HG02623 (cell line): ENCODE results near the gene DCHS2.

Experiments used
- ATAC-seq: cut with Tn5 transposase; IDR thresholded peaks from one replicate; pipeline ENCODE4 v1.9.1; 2021; ENCODE audit warnings: moderate library complexity; ENCODE audit not compliant: unreplicated experiment

DCHS2 gene

DNA sequence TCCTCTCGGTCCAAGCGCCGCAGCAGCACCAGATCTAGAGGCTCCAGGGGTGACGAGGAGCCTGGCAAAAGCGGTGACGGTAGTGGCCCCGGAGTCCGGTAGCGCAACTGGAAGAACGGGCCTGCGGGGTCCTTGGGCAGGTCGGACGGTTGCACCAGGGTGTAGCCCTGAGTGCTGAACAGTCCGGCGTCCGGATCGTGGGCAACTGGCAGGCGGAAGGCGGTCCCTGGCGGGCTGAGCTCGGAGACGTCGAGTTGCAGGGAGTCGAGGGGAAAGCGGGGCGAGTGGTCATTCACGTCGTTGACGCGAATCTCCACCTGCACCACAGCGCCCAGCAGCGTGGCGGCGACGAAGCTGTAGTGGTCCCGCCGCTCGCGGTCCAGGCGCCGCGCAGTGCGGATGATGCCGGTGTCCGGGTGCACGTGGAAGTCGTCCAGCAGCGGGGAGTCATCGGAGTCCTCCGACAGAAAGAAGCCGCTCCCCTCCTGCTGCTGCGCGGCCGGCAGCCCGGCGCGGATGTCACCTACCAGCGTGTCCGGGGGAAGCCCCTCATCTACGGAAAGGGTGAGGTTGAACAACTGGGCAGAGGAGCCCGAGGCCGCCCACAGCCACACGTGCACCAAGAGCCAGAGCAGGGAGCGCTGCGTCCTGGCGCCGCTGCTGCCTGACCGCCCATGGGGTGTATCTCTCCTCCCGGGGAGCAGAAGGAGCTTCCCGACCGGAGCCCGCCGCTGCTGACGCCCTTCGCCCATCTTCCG lies 837 bp downstream of the DCHS2 start:
- ATAC-seq, result peak; percentile 53

DNA sequence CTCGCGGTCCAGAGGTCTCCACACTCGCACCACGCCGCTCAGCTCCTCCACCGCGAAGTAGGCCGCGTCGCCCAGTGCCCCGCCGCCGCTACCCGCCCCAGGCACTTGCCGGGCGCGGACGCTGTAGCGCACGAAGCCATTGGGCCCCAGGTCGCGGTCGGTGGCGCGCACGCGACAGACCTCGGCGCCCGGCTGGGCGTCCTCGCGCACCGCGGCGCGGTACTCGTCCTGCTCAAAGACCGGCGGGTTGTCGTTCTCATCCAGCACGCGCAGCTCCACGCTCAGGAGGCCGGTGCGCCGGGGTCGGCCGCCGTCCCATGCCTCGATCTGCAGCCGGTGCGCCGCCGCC lies 1.4 kb downstream of the DCHS2 start:
- no peak for ATAC-seq

DNA sequence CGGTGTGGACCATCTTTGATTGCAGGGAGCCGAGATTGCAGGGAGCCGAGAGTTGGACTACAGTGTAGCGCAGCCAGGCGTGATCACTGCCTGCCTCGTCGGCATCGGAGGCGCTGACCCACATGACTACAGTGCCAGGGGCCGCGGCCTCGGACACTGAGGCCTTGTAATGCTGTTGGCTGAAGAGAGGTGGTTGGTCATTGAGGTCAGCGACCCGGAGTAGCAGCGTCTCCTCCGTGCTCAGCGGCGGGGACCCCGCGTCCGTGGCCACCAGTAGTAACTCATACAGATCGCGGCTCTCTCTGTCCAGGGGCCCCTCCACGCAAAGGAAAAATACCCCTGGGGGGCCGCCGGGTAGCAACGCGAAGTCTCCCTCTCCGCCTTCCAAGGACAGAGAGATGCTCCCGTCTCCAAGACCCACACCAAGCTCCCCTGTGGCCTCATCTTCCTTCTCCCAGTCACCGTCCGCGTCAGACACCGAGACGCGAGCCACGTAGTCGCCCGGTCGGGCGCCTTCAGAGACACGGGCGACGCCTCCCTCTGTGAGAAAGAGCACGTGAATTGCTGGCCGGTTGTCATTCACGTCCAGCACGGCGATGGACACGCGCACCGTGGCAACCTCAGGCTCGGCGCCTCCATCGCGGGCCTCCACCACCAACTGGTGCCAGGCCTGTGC lies 1.9 kb downstream of the DCHS2 start:
- ATAC-seq, result no peak

DNA sequence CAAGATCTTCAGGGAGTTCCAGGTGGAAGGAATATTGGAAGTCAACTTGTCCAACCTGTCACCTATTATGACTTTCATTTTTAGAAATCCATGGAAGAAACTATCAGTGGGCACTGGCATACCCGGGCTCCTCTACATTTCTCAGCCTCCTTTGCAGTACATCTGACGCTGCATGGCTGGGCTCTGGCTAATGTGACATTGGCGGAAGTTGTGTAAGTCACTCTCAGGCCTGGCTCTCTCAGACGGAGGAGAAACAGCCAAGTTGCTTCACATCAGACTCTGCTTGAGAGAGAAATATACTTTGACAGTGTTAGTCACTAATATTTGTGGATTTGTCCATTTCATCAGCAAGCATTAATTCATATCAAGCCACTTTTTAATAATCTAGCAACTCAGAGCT lies 4.5 kb downstream of the DCHS2 start:
- no peak for ATAC-seq

DNA sequence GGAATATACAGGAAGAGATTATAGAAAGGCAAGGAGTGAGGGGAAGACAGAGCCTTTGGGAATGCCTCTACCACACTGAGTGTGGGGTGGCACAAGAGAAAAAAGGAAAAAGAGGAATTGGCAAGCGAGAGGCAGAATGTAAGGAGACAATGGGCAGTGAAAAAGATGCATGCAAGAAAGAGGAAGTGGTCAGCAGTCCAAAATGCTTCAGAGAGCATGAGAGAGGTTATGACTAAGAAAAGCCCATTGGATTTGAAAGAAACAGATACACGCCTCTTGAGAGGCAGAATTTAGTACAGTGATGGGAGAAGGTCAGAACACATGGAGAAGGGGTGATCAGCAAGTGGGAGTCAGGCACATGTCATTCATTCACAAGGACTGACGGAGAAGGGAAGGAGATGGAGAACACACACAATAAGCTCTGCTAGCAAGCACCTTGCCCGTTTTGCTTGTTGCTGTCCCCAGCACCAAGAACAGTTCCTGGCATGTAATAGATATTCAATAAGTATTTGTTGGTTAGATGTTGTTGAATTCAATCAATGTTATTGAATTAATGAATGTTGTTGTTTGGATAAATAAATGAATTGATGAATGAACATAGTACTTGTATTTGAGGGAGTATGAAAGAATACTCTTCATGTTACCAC lies 6.3 kb downstream of the DCHS2 start:
- peak; percentile 97 for ATAC-seq

DNA sequence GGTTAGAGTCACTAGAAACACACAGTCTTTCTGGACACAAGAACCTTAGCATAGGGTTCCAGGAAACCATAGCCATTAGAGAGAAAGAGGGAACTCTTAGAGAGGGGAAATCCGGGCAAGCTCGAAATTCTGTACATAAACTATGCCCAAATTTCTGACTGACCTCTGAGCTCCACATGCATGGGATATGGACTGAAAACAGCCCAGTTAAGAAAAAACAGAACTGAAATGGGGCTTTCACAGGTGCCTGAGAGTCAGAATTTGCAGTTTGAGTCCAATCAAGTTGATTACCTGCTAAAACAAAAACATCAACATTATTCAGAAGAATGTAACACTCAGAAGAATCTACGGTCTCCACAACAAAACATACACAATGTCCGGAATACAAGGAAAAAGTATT lies 13.1 kb downstream of the DCHS2 start:
- ATAC-seq, result peak; percentile 33

DNA sequence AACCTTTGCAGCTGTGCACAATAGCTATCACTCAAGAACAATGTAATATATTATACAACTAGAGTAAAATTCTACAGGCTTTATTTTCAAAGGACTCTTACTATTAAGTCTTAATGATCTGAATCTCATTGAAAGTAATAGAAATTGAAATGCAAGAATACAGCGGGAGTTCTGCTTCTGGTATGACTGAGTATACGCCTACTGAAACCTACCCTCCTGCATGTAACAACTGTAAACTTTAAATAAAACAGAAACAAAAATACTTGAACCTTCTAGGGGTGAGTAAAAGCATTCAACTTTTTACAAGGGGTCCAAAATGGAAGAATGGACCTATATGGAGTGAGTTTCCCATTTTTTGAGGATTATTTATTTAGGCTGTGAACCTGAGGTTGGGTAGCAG lies 13.5 kb downstream of the DCHS2 start:
- peak; percentile 78 for ATAC-seq

DNA sequence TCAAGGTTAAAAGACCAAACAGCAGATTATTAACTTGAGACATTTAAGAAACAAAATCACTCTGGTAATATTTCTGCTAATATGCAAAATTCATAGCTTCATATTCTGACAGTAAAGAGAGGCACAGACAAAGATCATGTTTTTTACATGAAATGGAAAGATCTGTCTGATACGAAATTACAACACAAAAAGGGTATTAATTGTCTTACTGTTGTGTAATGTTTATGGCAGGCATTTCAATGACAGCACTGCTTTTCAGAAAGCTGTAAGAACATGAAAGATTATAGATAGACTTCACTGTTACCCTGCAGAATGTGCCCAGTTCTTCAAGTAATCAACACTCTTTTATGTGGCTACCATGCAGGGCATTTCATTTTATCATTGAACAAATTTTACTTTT lies 15.4 kb downstream of the DCHS2 start:
- ATAC-seq, result no peak

DNA sequence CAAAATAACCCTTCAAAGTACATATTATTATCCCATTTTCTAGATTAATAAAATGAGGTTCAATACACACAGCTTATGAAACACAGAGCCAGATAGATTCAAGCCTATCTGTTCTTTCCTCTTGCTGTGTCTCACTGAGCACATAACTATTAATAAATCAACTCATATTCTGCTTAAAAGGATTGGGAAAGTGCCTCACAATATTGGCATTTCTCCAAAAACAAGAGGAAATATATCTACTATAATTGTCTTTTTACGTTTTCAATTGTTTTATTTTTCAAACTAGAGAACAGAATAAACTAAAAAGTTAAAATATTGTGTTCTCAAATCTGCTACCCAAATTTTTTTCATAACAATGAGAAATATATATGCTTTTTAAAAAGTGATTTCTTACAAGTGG lies 15.8 kb downstream of the DCHS2 start:
- no peak for ATAC-seq

DNA sequence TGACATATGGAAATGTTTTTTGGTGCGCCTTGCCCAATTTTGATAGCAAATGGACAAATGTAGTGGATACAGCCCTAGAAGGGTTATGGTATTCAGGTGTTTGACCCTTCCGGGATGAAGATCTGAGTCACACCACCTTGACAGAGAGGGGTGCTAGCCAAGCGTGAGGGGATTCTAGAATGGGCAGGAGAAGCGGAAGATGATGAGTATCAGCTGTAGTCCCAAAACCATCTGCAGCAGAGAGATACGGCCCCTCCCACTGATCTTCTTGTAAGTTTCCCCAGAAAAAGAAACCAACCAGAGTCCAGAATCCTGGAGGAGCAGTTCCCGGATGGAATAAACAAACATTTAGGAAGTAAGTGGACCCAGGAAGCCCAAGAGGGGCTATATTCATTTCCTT lies 18.1 kb downstream of the DCHS2 start:
- ATAC-seq, result no peak

DNA sequence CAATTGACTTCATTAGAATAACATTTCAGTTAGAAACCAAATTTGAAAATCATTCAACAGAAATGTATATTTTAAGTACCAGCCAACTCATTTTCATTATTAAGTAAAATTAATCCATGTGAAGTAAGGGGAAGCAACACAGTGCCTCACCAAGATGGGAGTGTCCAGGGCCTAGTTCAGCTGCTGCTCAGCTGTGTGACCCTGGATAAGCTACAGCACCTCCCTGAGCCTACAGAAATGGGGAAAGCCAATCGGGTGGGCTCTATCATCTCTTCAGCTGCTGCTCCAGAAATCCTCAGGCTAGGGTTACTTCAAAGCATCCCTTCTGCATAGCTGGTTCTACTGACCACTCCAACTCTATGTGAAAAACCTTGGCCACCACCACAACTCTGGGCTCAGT lies 18.7 kb downstream of the DCHS2 start:
- no peak for ATAC-seq

DNA sequence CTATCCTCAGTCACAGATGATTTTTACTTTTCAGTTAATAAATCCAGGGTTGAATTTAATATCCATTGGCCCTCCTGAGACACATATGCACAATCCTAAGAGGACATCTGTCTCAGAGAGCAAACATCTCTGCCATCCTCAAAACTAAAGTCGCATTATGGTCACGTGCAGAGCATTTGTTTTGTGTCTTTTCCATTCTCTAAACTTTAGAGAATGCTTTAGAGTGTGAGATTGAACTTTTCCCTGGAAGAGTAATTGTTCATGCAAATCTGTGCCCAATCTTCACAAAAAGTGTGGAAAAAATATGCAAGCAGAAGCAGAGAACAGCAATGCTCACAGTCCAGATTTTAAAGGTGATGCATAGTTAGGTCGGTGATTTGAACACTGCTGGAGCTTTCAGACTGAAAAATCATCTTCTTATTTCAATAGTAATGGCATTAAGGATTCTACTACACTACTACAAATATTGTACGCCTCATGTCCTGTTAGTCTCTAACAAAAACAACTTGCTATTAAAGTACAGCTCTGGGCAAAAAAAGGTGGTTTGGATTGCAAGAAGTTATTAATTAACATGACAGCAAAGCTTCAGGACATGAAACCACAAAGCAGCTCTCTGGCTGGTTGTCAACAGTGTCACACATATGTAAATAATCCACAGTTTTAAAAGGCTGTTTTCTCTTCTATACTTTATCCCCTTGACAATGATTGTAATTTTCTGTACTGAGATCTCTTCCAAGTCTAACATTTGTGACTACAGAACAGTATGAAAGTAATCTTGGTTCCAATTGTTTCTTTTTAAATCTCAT lies 19.9 kb downstream of the DCHS2 start:
- peak; percentile 62 for ATAC-seq

DNA sequence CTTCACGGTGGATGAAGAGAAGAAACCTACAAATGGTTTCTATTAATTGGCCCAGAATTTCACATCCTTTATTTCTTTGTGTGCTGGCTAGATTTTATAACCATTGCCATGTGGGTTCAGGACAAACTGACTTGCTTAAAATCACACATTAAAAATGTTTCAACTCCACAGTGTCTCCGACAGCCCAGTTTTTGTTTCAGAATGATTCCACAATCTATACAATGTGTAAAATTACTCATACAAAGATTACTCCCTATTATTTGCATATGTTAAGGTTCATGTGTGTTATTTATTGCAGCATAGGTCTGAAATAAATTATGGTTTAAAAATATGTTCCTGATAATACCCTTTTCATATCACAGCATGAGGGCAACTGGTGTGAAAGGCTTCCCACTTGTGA lies 20.6 kb downstream of the DCHS2 start:
- ATAC-seq, result peak; percentile 70

DNA sequence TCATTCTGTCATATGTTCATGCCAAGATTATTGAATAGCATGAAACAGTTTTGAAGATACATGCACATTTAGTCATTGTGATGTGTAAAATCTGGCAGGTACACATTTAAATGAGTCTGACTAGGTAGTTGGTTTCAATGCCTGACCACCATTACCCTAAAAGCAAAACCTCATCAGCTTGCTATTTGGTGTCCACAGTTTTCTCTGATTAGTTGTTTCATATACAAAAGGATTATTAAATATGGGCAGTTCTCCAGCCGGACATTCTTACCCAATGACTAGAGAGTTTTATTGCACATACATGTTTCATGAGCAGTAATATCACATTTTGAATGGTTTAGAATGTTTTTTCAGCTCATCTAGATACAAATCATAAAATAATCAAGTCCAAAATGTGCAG lies 23.7 kb downstream of the DCHS2 start:
- ATAC-seq, result no peak

DNA sequence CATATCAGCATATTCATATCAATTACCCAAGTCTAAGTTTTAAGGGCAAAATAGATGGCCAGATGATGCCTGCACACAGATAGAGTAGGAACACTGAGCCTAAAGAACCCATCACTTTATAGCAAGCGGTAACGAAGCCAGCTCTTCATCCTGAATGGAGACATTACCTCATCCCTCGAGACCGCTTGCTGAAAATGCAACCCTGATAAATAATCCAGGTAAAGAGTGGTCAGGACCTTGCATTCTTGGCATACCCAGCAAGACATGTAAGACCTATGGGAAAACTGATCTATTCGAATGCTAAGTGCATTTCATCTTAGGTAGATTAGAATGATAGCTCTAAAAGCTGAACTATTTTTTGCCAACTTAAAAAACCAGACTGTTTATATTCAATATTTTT lies 25.3 kb downstream of the DCHS2 start:
- no peak for ATAC-seq

DNA sequence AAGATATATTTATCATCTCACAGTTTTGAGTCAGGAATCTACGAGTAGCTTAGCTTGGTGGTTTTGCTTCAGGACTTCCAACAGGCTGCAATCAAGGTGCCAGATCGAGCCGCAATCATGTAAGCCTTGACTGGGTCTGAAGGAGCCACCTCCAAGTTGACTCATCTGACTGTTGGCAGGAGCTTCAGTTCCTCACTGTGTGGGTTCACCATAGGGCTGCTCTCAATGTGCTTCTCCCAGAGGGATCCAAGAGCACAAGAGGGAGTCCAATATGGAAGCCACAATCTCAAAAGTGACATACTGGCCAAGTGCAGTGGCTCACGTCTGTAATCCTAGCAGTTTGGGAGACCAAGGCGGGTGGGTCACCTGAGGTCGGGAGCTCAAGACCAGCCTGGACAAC lies 26.5 kb downstream of the DCHS2 start:
- no peak for ATAC-seq

DNA sequence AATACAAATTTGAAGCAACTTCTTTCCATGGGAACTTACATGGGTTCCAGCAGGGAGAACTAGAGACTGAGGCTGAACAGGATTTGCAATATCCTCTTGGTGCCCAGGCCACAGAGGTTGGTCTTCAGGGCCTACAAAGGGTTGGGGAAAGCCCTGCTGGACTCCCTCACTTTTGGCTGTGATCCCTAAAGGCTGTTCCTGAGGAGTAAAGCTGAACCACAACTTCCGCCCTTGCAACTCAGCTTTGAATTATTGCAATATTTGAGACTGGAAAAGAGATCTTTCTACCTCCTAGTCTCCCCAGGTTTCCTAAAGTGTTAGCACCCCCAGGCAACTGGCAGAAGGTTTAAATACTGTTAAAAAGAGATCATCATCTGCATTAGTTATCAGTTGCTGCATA lies 26.9 kb downstream of the DCHS2 start:
- no peak for ATAC-seq

DNA sequence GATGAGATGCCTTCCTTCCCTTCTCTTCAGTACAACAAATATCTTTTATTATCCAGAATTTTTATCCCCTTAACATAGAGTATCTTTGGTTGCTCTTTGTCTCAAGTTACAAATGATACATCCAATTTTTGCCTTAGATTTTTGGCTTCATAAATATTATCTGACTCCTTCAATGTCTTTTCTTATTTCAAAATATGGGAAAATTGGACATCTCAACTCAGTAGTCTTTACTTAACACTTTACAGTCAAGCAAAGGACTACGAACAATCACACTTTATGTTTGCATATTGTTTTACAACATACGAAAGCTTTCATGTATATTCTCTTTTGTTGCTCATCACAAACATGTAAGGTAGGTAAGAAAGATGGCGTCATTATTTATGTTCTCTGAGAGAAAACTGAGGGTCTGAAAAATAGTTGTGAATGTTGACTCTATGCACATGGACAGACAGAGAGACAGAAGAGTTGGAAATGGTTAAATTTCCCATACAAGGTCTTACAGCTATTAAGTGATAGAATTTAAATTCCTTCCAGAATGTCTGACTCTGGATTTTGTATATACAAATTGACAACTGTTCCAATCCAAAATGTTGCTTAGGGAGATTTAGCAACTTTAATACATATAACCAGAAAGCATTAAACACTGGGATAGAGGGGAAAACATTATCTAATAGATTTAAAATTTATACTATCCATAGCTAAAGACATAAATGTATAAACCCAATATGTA lies 29.4 kb downstream of the DCHS2 start:
- ATAC-seq, result no peak

DNA sequence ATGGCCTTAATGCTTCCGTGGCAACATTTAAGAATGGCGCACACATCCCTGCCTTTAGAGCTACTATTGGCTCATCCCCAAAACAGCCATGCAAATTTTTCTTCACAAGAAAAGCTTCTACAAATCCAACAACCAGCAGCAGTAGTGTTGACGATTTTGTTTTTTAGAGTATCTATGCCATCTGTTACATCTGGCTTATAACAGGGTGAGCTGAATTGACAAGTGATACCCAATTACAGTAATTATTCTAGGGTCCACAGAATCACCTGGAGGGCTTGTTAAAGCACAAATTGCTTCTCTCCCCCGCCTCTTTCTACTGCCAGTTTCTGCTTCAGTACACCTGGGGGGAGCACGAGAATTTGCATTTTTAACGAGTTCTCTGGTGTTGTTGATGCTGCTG lies 34.1 kb downstream of the DCHS2 start:
- ATAC-seq, result no peak

DNA sequence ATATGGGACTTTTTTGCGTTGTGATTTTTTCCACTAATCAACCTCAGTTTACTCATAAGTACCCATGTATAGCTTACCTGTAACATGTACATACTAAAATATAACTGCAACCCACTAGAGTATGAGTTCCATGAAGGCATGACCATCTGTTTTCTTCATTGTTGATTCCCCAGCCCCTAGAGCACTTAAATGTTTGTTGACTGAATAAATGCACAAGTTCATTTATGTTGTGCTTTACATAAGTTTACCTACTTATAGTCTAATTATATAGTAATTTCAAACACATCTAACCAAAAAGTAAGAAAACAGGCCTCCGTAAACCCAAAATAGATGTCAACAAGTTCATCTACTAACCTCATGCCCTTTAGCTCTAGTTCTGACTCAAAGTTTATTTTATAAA lies 34.7 kb downstream of the DCHS2 start:
- ATAC-seq, result no peak

DNA sequence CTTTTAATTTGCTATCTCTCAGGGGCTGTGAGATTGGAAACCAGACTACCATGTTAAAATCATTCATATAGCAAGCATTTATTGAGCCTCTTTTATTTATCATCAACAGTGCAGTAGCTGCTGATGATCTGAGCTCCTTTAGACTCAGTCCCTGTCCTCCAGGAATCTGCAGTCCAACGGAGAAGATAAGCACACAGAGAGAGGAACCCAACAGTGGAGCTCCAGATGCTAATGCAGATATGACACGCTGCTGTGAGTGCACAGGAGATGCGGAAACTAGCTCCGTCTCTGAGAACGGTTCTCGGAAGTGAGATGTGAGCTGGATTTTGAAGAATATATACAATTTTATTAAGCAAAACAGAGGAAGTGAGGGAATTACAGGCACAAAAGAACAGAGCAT lies 35.4 kb downstream of the DCHS2 start:
- no peak for ATAC-seq
